MM.1S (cell line): Measurements from ENCODE around the gene ZNF638.

Source experiments
- CTCF ChIP-seq: fragments of 300-600 bp; sonication (generic); IDR thresholded peaks from 2 replicates; pipeline ENCODE4 v1.5.1; 2016; ENCODE audit warnings: antibody characterized with exemption, low read length, mixed read lengths
- EZH2 ChIP-seq: fragments of 300-600 bp; sonication (generic); optimal IDR thresholded peaks from 2 replicates; pipeline ENCODE3; 2017; ENCODE audit warnings: low read depth, mild to moderate bottlenecking, antibody characterized with exemption, low read length, mixed read lengths

- TF ChIP-seq CTCF, result no peak
- no peak for TF ChIP-seq EZH2
Observed at GRCh38 chr2:71451705-71452104, 120.1 kb downstream of the ZNF638 start.
